HG02610 (cell line): Measurements from ENCODE around the gene TWF2.

ENCODE experiments used
- ATAC-seq: cut with Tn5 transposase; IDR thresholded peaks from one replicate; pipeline ENCODE4 v1.9.1; 2021; ENCODE audit warnings: mild to moderate bottlenecking, moderate library complexity; ENCODE audit not compliant: unreplicated experiment

Gene TWF2

GRCh38 chr3:52204337-52205073, 34.5 kb downstream of the TWF2 start:
- ATAC-seq = no peak

- ATAC-seq = no peak
These were observed 35.3 kb downstream of the TWF2 start for GRCh38 chr3:52203701-52204100.

GRCh38 chr3:52202384-52203077, 36.4 kb downstream of the TWF2 start:
- peak; percentile 39 for ATAC-seq

- no peak for ATAC-seq
These were observed 37.8 kb downstream of the TWF2 start for GRCh38 chr3:52200981-52201679.

- no peak for ATAC-seq
These were observed 40.0 kb downstream of the TWF2 start for GRCh38 chr3:52198643-52199608.

- ATAC-seq = peak; percentile 56
These were observed 40.9 kb downstream of the TWF2 start, which contains the start of gene ALAS1 for GRCh38 chr3:52197842-52198625. Gene ALAS1, plus strand, starts transcription at chr3:52198160. Its CDS starts 1,082 bp downstream, at chr3:52199242.

GRCh38 chr3:52197499-52197841, 41.5 kb downstream of the TWF2 start:
- ATAC-seq = no peak

GRCh38 chr3:52196977-52197376, 42.0 kb downstream of the TWF2 start:
- no peak for ATAC-seq

GRCh38 chr3:52195823-52196331, 43.1 kb downstream of the TWF2 start:
- no peak for ATAC-seq

GRCh38 chr3:52195291-52195597, 43.7 kb downstream of the TWF2 start:
- ATAC-seq = no peak

- ATAC-seq = no peak
These were observed 44.3 kb downstream of the TWF2 start for GRCh38 chr3:52194485-52195290.

- no peak for ATAC-seq
These were observed 45.9 kb downstream of the TWF2 start for GRCh38 chr3:52193065-52193464.

GRCh38 chr3:52191663-52192062, 47.3 kb downstream of the TWF2 start:
- ATAC-seq = no peak

- ATAC-seq = no peak
These were observed 48.5 kb downstream of the TWF2 start for GRCh38 chr3:52190294-52191074.

- ATAC-seq = no peak
These were observed 50.4 kb downstream of the TWF2 start for GRCh38 chr3:52188556-52188955.

- no peak for ATAC-seq
These were observed 52.2 kb downstream of the TWF2 start for GRCh38 chr3:52186729-52187128.

GRCh38 chr3:52185837-52186236, 53.1 kb downstream of the TWF2 start:
- no peak for ATAC-seq

- ATAC-seq = no peak
These were observed 53.6 kb downstream of the TWF2 start for GRCh38 chr3:52185311-52185710.
